IPS DF 6.9 (cell line): ENCODE measurements around the gene METTL25B.

ENCODE experiments used
- DNase-seq: peaks from one replicate; pipeline ENCODE4 v3.0.0-alpha.2; 2013; ENCODE audit warnings: low read depth, low spot score
- H3K27ac ChIP-seq: one replicate; pipeline ENCODE4 v1.5.1; 2013; ENCODE audit warnings: low read length, control low read depth
- H3K27me3 ChIP-seq: 2 replicates; pipeline ENCODE4 v1.6.1; 2013; ENCODE audit warnings: mild to moderate bottlenecking, low read length; ENCODE audit not compliant: control insufficient read depth, insufficient read depth
- H3K36me3 ChIP-seq: 2 replicates; pipeline ENCODE4 v1.6.1; 2013; ENCODE audit warnings: low read length; ENCODE audit not compliant: control insufficient read depth, insufficient read depth
- H3K4me1 ChIP-seq: 2 replicates; pipeline ENCODE4 v1.6.1; 2013; ENCODE audit warnings: low read length; ENCODE audit not compliant: control insufficient read depth, insufficient read depth
- H3K4me3 ChIP-seq: 2 replicates; pipeline ENCODE4 v1.5.1; 2013; ENCODE audit warnings: mild to moderate bottlenecking, low read length
- H3K9me3 ChIP-seq: 2 replicates; pipeline ENCODE4 v1.6.1; 2013; ENCODE audit warnings: low read length, inconsistent platforms; ENCODE audit not compliant: control insufficient read depth, insufficient read depth
- WGBS: extraction: QIAGEN DNeasy Blood & Tissue Kit; methylation state at CpG from one replicate; pipeline ENCODE4 v1.1.7; 2013; ENCODE audit warnings: mixed read lengths, missing lambda C conversion rate; ENCODE audit not compliant: insufficient read length, insufficient coverage; 5-methylcytosine and 5-hydroxymethylcytosine counted together

Gene METTL25B

GRCh38 chr1:156727926-156728598, at the start of gene METTL25B:
METTL25B (plus strand) TSS chr1:156728469; CDS start chr1:156729105, 636 bp downstream.
- peaks cover 5% of the 10 kb centered on the region; the same call in 1 of the 2 replicates for H3K4me1 ChIP-seq
- H3K27ac ChIP-seq, result no peak within 1 kb of the TSS
- no CpG with 5 or more reads among the region's 46 CpGs for WGBS
- peak within 1 kb of the TSS; percentile 97 for H3K4me3 ChIP-seq
- DNase-seq, result no peak
- no peaks in the 10 kb centered on the region for H3K9me3 ChIP-seq
- peaks cover 10% of the 10 kb centered on the region; the same call in 1 of the 2 replicates for H3K36me3 ChIP-seq
- H3K27me3 ChIP-seq, result no peaks in the 10 kb centered on the region

GRCh38 chr1:156680056-156680455, 48.2 kb upstream of the METTL25B start:
- no peak for DNase-seq
- Histone ChIP-seq H3K27ac (no peak overlapping the region), H3K4me3 (no peak overlapping the region), H3K36me3 (peaks cover under 1% of the 10 kb centered on the region; the same call in 1 of the 2 replicates), H3K4me1 (peaks cover 11% of the 10 kb centered on the region), H3K9me3 (no peaks in the 10 kb centered on the region), H3K27me3 (no peaks in the 10 kb centered on the region)
- no CpG with 5 or more reads among the region's 2 CpGs for WGBS

- Histone ChIP-seq H3K4me3 (no peak overlapping the region), H3K4me1 (peaks cover 5% of the 10 kb centered on the region; the same call in 1 of the 2 replicates), H3K9me3 (no peaks in the 10 kb centered on the region), H3K27ac (no peak overlapping the region), H3K36me3 (no peaks in the 10 kb centered on the region), H3K27me3 (no peaks in the 10 kb centered on the region)
- WGBS, result no CpG with 5 or more reads among the region's 8 CpGs
- no peak for DNase-seq
These were observed 46.9 kb upstream of the METTL25B start for GRCh38 chr1:156681196-156681960.

DNA sequence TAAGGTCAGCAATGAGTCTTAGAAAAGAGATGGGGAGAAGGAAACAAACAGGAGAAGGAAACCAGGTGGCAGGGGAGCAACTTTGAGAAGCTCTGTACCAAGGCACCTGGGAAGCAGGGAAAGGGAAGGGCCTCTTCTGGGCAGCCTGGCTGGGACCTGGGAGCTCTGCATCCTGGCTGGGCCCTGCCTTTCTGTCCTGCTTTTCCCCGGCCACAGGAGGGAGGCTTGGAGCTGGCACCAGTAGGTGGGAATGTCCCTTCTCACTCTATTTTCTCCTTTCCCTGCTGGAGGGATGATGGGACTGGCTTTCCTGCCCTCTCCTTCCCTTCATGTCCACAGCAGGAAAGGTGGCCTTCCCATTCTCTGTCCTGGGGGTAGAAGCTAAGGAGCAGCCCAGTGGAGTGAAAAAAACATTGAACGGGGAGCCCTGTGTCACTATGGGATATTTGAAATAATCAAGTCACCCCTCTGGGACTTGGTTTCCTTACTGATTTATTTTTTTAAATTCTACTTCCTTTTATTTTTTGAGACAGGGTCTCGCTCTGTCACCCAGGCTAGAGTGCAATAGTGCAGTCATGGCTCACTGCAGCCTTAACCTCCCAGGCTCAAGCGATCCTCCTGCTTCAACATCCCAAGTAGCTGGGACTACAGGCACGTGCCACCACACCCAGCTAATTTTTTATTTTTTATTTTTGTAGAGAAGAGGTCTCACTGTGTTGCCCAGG, 45.9 kb upstream of the METTL25B start:
- Histone ChIP-seq H3K27ac (no peak overlapping the region), H3K36me3 (no peaks in the 10 kb centered on the region), H3K4me3 (no peak overlapping the region), H3K9me3 (no peaks in the 10 kb centered on the region), H3K4me1 (peaks cover 3% of the 10 kb centered on the region; the same call in 1 of the 2 replicates), H3K27me3 (no peaks in the 10 kb centered on the region)
- no peak for DNase-seq
- no CpG with 5 or more reads among the region's 5 CpGs for WGBS

- Histone ChIP-seq H3K4me3 (no peak overlapping the region), H3K9me3 (no peaks in the 10 kb centered on the region), H3K27me3 (no peaks in the 10 kb centered on the region), H3K36me3 (no peaks in the 10 kb centered on the region), H3K27ac (no peak overlapping the region), H3K4me1 (no peaks in the 10 kb centered on the region)
- DNase-seq, result no peak
- no CpG with 5 or more reads among the region's 5 CpGs for WGBS
These were observed 44.0 kb upstream of the METTL25B start for GRCh38 chr1:156684227-156684782.

DNA sequence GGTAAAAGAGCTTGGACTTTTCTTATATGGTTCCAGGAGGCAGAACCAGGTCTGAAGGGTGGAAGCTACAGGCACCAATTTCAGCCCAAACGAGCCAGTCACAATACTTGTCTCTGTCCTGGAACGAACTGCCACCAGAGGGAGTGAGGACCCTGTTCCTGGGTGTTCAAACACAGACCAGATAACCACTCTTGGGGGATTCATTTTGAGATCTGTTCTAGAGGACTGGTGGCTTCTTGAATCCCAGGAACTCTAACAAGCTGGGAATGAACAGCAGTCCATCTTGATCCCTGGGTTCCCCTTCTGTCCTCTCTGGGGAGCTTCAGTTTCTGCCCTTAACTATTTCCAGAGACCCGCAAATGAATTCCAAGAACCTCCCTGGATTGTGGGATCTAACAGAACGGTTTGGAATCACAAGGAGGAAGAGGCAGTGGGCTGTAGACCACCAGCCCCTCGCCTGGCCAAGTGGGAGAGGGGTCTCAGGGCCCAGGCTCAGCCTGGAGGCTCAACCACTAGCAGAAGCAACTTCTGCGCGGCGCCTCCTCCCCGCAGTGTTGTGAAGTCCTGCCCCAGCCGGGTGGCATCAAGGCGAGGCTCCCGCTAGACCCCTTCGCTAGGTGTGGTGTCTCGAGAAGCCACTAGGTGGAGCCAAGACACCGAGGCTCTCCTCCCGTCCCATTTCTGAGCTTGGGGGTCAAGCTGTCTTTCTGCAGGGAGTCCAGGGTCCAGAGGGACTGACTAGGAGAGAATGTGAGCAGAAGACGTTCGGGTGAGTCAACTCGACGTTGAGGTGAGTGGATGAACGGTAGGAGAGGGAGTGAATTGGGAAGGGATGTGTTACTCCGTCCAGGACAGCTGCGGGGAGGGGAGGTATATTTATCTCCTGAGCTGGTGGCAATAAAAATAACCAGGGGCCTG, 39.0 kb upstream of the METTL25B start:
- DNase-seq, result no peak

DNA sequence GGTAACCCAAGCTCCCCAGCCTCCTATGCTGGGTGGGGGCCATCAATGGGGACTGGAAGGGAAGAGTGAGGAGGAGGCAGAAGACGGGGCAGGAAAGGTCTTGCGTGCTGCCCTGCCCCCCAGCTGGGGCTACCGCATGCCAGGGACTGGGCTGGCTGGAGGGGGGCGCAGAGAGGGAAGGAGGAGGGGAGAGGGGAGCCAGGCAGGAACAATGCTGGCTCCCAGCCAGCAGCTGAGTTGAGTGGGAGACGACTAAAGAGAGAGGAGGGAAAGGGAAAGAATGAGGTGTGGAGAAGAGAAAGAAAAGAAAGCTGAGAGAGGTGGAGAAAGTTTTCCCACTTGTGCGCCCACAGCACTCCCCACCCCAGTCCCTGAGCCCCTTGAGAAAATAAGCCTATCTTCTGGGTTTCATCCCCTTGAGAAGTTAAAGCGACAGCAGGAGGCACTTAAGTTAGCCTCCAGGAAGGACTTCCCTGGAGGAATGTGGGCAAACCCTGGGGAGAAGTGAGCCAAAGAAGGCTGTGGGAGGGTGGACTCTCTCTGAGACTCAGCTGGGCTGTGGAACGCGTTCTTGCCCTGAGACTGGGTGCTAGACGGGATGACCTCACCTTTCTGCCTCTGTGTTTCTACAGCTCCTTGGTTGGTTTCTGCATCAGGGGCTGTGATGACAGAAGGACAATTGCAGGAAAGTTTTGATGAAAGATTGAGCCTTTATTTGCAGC, 38.2 kb upstream of the METTL25B start:
- Histone ChIP-seq H3K9me3 (no peaks in the 10 kb centered on the region), H3K27me3 (no peaks in the 10 kb centered on the region), H3K27ac (no peak overlapping the region), H3K4me3 (no peak overlapping the region), H3K4me1 (peaks cover 22% of the 10 kb centered on the region), H3K36me3 (no peaks in the 10 kb centered on the region)
- no CpG with 5 or more reads among the region's 10 CpGs for WGBS
- DNase-seq, result no peak

More for the DNA sequence above, 39.0 kb upstream of the METTL25B start:
- Histone ChIP-seq H3K27me3 (no peaks in the 10 kb centered on the region), H3K4me3 (peak overlapping the region; percentile 11; the same call in 1 of the 2 replicates), H3K36me3 (no peaks in the 10 kb centered on the region), H3K4me1 (peaks cover 19% of the 10 kb centered on the region), H3K27ac (no peak overlapping the region), H3K9me3 (no peaks in the 10 kb centered on the region)
- no CpG with 5 or more reads among the region's 23 CpGs for WGBS

DNA sequence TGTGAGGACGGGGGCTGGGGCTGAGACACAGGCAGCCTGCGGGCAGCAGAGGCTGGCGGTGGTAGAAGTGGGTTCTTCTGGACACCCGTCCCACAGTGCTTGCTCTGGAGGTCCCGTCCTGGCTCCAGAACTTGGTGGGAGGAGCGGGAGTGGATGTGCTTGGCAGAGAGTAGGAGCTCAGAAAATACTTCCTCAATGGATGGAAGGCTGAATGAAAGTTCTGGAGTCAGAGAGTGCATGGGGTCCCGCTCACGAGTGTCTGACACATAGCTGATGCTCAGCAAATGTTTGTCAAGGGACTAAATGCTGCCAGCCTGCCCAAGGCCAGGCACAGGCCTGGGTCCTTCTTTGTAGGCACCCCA, 37.6 kb upstream of the METTL25B start:
- no peak for DNase-seq
- H3K27ac ChIP-seq, result no peak overlapping the region
- H3K4me1 ChIP-seq, result peaks cover 22% of the 10 kb centered on the region
- H3K9me3 ChIP-seq, result no peaks in the 10 kb centered on the region
- no CpG with 5 or more reads among the region's 8 CpGs for WGBS
- no peak overlapping the region for H3K4me3 ChIP-seq
- H3K36me3 ChIP-seq, result no peaks in the 10 kb centered on the region
- no peaks in the 10 kb centered on the region for H3K27me3 ChIP-seq

DNA sequence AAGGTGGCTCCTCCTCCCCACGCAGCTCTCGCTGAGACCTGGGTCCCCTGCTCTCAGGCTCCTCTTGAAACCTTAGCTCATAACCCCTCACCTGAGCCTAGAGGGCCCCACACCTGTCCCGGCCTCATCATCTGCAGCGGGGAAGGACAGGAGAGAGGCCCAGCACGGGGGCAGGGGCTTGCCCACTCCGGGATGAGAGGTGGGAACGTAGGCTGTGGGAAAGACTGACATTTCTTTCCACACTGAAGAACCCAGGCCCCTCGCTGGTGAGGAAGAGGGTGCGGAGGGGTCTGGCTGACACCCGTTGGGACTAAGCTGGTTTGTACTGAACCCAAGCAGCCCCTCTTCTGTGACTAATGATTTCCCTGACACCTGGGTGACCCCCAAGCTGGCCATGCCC, 37.1 kb upstream of the METTL25B start:
- H3K9me3 ChIP-seq, result no peaks in the 10 kb centered on the region
- DNase-seq, result no peak
- no peaks in the 10 kb centered on the region for H3K27me3 ChIP-seq
- no peak overlapping the region for H3K27ac ChIP-seq
- H3K4me1 ChIP-seq, result peaks cover 22% of the 10 kb centered on the region
- no peak overlapping the region for H3K4me3 ChIP-seq
- no peaks in the 10 kb centered on the region for H3K36me3 ChIP-seq
- WGBS, result no CpG with 5 or more reads among the region's 10 CpGs
